Keratinocyte (primary cell): Measurements from ENCODE around the gene EEPD1. TPM values are rescaled to one million over a fixed set of nuclear protein-coding genes. Genes with fewer than 3 reads are reported as not detected.

ENCODE experiments used
- DNase-seq: peaks from one replicate; pipeline ENCODE4 v3.0.0-alpha.2; 2011; ENCODE audit warnings: low read depth, missing footprints, low spot score
- FAIRE-seq: peaks from 2 replicates; lab custom pipeline; 2011; peaks lifted over from hg19 to GRCh38; lab: Jason Lieb, UNC
- H2AFZ ChIP-seq: 2 replicates; pipeline ENCODE4 v1.6.0; 2012; ENCODE audit warnings: low read length, control low read depth, inconsistent platforms; ENCODE audit not compliant: control insufficient read depth
- H3K27ac ChIP-seq: 2 replicates; pipeline ENCODE4 v1.5.1; 2011; ENCODE audit warnings: low read length; ENCODE audit not compliant: control insufficient read depth, insufficient read depth
- H3K27me3 ChIP-seq: 3 replicates; pipeline ENCODE4 v1.6.0; 2011; ENCODE audit warnings: low read length; ENCODE audit not compliant: control insufficient read depth, insufficient read depth; ENCODE audit errors: extremely low read depth
- H3K36me3 ChIP-seq, 2 experiments: 2 replicates in 1 of 2; 3 replicates in 1 of 2; pipeline ENCODE4 v1.5.1; 2011; ENCODE audit warnings: low read length in 2 of 2, mild to moderate bottlenecking in 1 of 2; ENCODE audit not compliant: control insufficient read depth in 2 of 2, insufficient read depth in 2 of 2; ENCODE audit errors: extremely low read depth in 1 of 2
- H3K4me1 ChIP-seq: 3 replicates; pipeline ENCODE4 v1.5.1; 2011; ENCODE audit warnings: low read length; ENCODE audit not compliant: control insufficient read depth, insufficient read depth; ENCODE audit errors: extremely low read depth
- H3K4me2 ChIP-seq: 3 replicates; pipeline ENCODE4 v1.6.0; 2011; ENCODE audit warnings: low read depth, low read length; ENCODE audit not compliant: control insufficient read depth, insufficient read depth; ENCODE audit errors: extremely low read depth
- H3K4me3 ChIP-seq, 3 experiments: fragments of 200-600 bp in 1 of 3; sonication (generic) in 1 of 3; 2 replicates in 2 of 3; 3 replicates in 1 of 3; pipeline ENCODE4 v1.5.1; 2011 to 2016; ENCODE audit warnings: low read length in 3 of 3, mild to moderate bottlenecking in 3 of 3, control low read depth in 2 of 3, inconsistent platforms in 1 of 3, low read depth in 1 of 3, mixed read lengths in 1 of 3, mixed run types in 1 of 3, moderate library complexity in 1 of 3; ENCODE audit not compliant: control insufficient read depth in 2 of 3, insufficient read depth in 2 of 3; ENCODE audit errors: extremely low read depth in 1 of 3
- H3K79me2 ChIP-seq: 2 replicates; pipeline ENCODE4 v1.6.0; 2012; ENCODE audit warnings: low read length; ENCODE audit not compliant: control insufficient read depth, insufficient read depth
- H3K9ac ChIP-seq: 3 replicates; pipeline ENCODE4 v1.6.0; 2011; ENCODE audit warnings: low read length; ENCODE audit not compliant: control insufficient read depth, insufficient read depth; ENCODE audit errors: extremely low read depth
- H3K9me1 ChIP-seq: 3 replicates; pipeline ENCODE4 v1.6.0; 2011; ENCODE audit warnings: low read length; ENCODE audit not compliant: control insufficient read depth, insufficient read depth; ENCODE audit errors: extremely low read depth
- H3K9me3 ChIP-seq: 2 replicates; pipeline ENCODE4 v1.5.1; 2012; ENCODE audit warnings: low read depth, low read length; ENCODE audit not compliant: control insufficient read depth
- H4K20me1 ChIP-seq: 3 replicates; pipeline ENCODE4 v1.6.0; 2011; ENCODE audit warnings: low read length; ENCODE audit not compliant: control insufficient read depth, insufficient read depth; ENCODE audit errors: extremely low read depth
- EZH2 ChIP-seq: IDR thresholded peaks from one replicate; pipeline ENCODE4 v1.6.1; 2012; ENCODE audit warnings: inconsistent platforms, mild to moderate bottlenecking, low read length, moderate library complexity
- dilution Hi-C: fragments of 300-500 bp; cut with MboI; formaldehyde crosslinking; loops from one replicate; pipeline ENCODE4 v1.7.0; 2020; ENCODE audit warnings: low sequenced_read_pairs; ENCODE audit not compliant: extremely low pct_ligation_motif_present
- polyA plus RNA-seq, 5 experiments: library from polyadenylated mRNA; depleted of rRNA in 3 of 5; stranded (reverse) in 3 of 5; stranded (forward) in 1 of 5; unstranded in 1 of 5; fragments of >200 nt; gene quantifications; 1 replicate in 1 of 5; 2 replicates in 3 of 5; 3 replicates in 1 of 5; pipeline versions ENCODE4 v1.2.1 to v1.2.3, GENCODE V29; 2011 to 2012; ENCODE audit warnings: missing spikeins in 2 of 5, low read depth in 1 of 5, low replicate concordance in 1 of 5
- TF ChIP-seq, protein P1 (sequence below), 3 experiments: IDR thresholded peaks in 1 of 3; conservative IDR thresholded peaks in 1 of 3; optimal IDR thresholded peaks in 1 of 3; 2 replicates in 2 of 3; 3 replicates in 1 of 3; pipeline versions ENCODE3 to v1.5.1; 2011; ENCODE audit warnings: low read length in 3 of 3, mild to moderate bottlenecking in 3 of 3, moderate library complexity in 2 of 3, control low read depth in 1 of 3, inconsistent platforms in 1 of 3; ENCODE audit not compliant: insufficient read depth in 2 of 3; ENCODE audit errors: extremely low read depth in 1 of 3

The EEPD1 gene
- polyA plus RNA-seq, 1 donor (not counting 4 experiments of a cell fraction or from before 2014, with no cell fraction given), result 1.2 TPM

DNA sequence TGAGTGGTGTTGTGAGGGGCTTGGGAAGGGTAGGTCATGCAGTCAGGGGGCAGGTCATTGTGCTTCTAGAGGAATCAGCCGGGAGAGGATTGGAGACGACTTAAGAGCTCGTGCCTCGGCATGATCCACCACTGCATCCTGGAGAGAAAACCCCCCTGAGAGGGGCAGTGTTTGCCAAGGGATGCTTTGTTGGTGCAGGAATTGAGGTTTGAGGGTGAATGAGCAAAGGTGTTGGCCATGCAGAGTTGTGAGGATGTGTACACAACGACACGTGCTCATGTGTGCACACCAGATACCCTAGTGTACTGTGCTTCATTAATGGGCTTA lies 151.0 kb downstream of the EEPD1 start:
- Histone ChIP-seq H2AFZ (no peak overlapping the region), H3K9ac (no peak overlapping the region), H3K4me1 (peaks cover 13% of the 10 kb centered on the region), H3K9me1 (no peaks in the 10 kb centered on the region), H3K4me3 (no peak overlapping the region), H3K27me3 (no peaks in the 10 kb centered on the region), H3K79me2 (no peaks in the 10 kb centered on the region), H3K4me2 (no peak overlapping the region), H3K27ac (no peak overlapping the region), H3K36me3 (no peaks in the 10 kb centered on the region), H3K9me3 (no peaks in the 10 kb centered on the region), H4K20me1 (no peaks in the 10 kb centered on the region)
- DNase-seq (no peak), FAIRE-seq (no peak)
- TF ChIP-seq, protein P1, sequence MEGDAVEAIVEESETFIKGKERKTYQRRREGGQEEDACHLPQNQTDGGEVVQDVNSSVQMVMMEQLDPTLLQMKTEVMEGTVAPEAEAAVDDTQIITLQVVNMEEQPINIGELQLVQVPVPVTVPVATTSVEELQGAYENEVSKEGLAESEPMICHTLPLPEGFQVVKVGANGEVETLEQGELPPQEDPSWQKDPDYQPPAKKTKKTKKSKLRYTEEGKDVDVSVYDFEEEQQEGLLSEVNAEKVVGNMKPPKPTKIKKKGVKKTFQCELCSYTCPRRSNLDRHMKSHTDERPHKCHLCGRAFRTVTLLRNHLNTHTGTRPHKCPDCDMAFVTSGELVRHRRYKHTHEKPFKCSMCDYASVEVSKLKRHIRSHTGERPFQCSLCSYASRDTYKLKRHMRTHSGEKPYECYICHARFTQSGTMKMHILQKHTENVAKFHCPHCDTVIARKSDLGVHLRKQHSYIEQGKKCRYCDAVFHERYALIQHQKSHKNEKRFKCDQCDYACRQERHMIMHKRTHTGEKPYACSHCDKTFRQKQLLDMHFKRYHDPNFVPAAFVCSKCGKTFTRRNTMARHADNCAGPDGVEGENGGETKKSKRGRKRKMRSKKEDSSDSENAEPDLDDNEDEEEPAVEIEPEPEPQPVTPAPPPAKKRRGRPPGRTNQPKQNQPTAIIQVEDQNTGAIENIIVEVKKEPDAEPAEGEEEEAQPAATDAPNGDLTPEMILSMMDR (optimal IDR thresholded peaks at IDR 0.05 in 1 of 3, IDR thresholded peaks at IDR 0.05 in 1 of 3, conservative IDR thresholded peaks at IDR 0.05 in 1 of 3; ENCODE audit: extremely low read depth in 1 of 3, insufficient read depth in 2 of 3, low read length in 3 of 3), result no peak
- TF ChIP-seq EZH2, result no peak
- dilution Hi-C loops, result loop anchor here (25.0 kb wide), 1 partner anchor 317 kb away; no protein-coding TSS in a partner anchor

DNA sequence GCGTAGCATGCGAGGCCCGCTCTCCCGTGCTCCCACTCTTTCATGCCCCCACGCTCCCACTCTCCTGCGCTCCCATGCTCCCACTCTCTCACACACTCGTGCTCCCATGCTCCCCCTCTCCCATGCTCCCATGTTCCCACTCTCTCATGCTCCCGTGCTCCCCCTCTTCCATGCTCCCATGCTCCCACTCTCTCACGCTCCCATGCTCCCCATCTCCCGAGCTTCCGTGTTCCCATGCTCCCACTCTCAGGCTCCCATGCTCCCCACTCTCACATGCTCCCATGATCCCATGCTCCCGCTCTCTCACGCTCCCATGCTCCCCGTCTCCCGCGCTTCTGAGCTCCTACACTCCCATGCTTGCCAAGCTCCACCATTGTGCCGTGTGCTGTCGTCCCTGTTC lies 152.2 kb downstream of the EEPD1 start:
- no peak for FAIRE-seq
- H3K9me3 ChIP-seq, result no peaks in the 10 kb centered on the region
- DNase-seq, result no peak
- no peaks in the 10 kb centered on the region for H4K20me1 ChIP-seq
- no peaks in the 10 kb centered on the region for H3K27me3 ChIP-seq
- H3K9ac ChIP-seq, result no peak overlapping the region
- no peaks in the 10 kb centered on the region for H3K36me3 ChIP-seq
- no peaks in the 10 kb centered on the region for H3K9me1 ChIP-seq
- no peaks in the 10 kb centered on the region for H3K79me2 ChIP-seq
- H2AFZ ChIP-seq, result no peak overlapping the region
- no peak overlapping the region for H3K27ac ChIP-seq
- no peak overlapping the region for H3K4me2 ChIP-seq
- TF ChIP-seq, protein P1 (optimal IDR thresholded peaks at IDR 0.05 in 1 of 3, IDR thresholded peaks at IDR 0.05 in 1 of 3, conservative IDR thresholded peaks at IDR 0.05 in 1 of 3; ENCODE audit: extremely low read depth in 1 of 3, insufficient read depth in 2 of 3, low read length in 3 of 3), result no peak
- no peak for TF ChIP-seq EZH2
- H3K4me1 ChIP-seq, result peaks cover 13% of the 10 kb centered on the region
- H3K4me3 ChIP-seq, result no peak overlapping the region
- dilution Hi-C loops, result loop anchor here (25.0 kb wide), 1 partner anchor 318 kb away; no protein-coding TSS in a partner anchor
